ENCODE data around the gene IQCK.

The IQCK gene

GRCh38 chr16:19883296-19883965, 165.4 kb downstream of the IQCK start:
- H3K36me3 ChIP-seq (ENCODE audit: control insufficient read depth, insufficient read depth, low read length), result no peaks in the 10 kb centered on the region
- H3K9me3 ChIP-seq (ENCODE audit: control insufficient read depth, low read length), result no peaks in the 10 kb centered on the region
- H3K4me3 ChIP-seq (ENCODE audit: low read depth, low read length), result peak overlapping the region; percentile 79
- no peaks in the 10 kb centered on the region for H3K4me1 ChIP-seq
- no peak overlapping the region for H3K9ac ChIP-seq
- peaks cover 45% of the 10 kb centered on the region for H3K79me2 ChIP-seq
- peak overlapping the region; percentile 73 for H3K27ac ChIP-seq
- TF ChIP-seq CTCF (IDR thresholded peaks at IDR 0.05), result no peak
- H3K4me2 ChIP-seq (ENCODE audit: low read length), result peak overlapping the region; percentile 63
- no peaks in the 10 kb centered on the region for H3K27me3 ChIP-seq (ENCODE audit: control insufficient read depth, insufficient read depth, low read length)
- peak overlapping the region; percentile 83 for H2AFZ ChIP-seq

GRCh38 chr16:19883966-19884485, 166.0 kb downstream of the IQCK start:
- Histone ChIP-seq H3K4me2 (ENCODE audit: low read length) (peak overlapping the region; percentile 63), H3K79me2 (peaks cover 39% of the 10 kb centered on the region), H2AFZ (peak overlapping the region; percentile 83), H3K27me3 (ENCODE audit: control insufficient read depth, insufficient read depth, low read length) (no peaks in the 10 kb centered on the region), H3K27ac (peak overlapping the region; percentile 73), H3K4me1 (no peaks in the 10 kb centered on the region), H3K9ac (no peak overlapping the region), H3K36me3 (ENCODE audit: control insufficient read depth, insufficient read depth, low read length) (no peaks in the 10 kb centered on the region), H3K4me3 (ENCODE audit: low read depth, low read length) (peak overlapping the region; percentile 79), H3K9me3 (ENCODE audit: control insufficient read depth, low read length) (no peaks in the 10 kb centered on the region)
- TF ChIP-seq CTCF (IDR thresholded peaks at IDR 0.05), result no peak

GRCh38 chr16:19884611-19885450, 166.8 kb downstream of the IQCK start, which contains the start of gene GPRC5B:
Gene GPRC5B, minus strand, starts transcription at chr16:19884848. Its CDS starts 12,003 bp downstream, at chr16:19872845.
- H3K4me2 ChIP-seq (ENCODE audit: low read length), result peak within 1 kb of the TSS; percentile 65
- H3K4me3 ChIP-seq (ENCODE audit: low read depth, low read length), result peak within 1 kb of the TSS; percentile 79
- no peaks in the 10 kb centered on the region for H3K36me3 ChIP-seq (ENCODE audit: control insufficient read depth, insufficient read depth, low read length)
- H2AFZ ChIP-seq, result peak within 1 kb of the TSS; percentile 84
- no peaks in the 10 kb centered on the region for H3K4me1 ChIP-seq
- TF ChIP-seq CTCF (IDR thresholded peaks at IDR 0.05), result no peak
- no peaks in the 10 kb centered on the region for H3K9me3 ChIP-seq (ENCODE audit: control insufficient read depth, low read length)
- H3K27me3 ChIP-seq (ENCODE audit: control insufficient read depth, insufficient read depth, low read length), result no peaks in the 10 kb centered on the region
- peak within 1 kb of the TSS; percentile 73 for H3K27ac ChIP-seq
- peaks cover 32% of the 10 kb centered on the region for H3K79me2 ChIP-seq
- H3K9ac ChIP-seq, result no peak within 1 kb of the TSS

- no peak overlapping the region for H3K9ac ChIP-seq
- no peaks in the 10 kb centered on the region for H3K4me1 ChIP-seq
- H3K27me3 ChIP-seq (ENCODE audit: control insufficient read depth, insufficient read depth, low read length), result no peaks in the 10 kb centered on the region
- no peak overlapping the region for H3K27ac ChIP-seq
- peak overlapping the region; percentile 58 for H3K4me3 ChIP-seq (ENCODE audit: low read depth, low read length)
- H3K9me3 ChIP-seq (ENCODE audit: control insufficient read depth, low read length), result no peaks in the 10 kb centered on the region
- peaks cover 31% of the 10 kb centered on the region for H3K79me2 ChIP-seq
- H3K36me3 ChIP-seq (ENCODE audit: control insufficient read depth, insufficient read depth, low read length), result no peaks in the 10 kb centered on the region
- H2AFZ ChIP-seq, result peak overlapping the region; percentile 84
- no peak for TF ChIP-seq CTCF (IDR thresholded peaks at IDR 0.05)
- peak overlapping the region; percentile 65 for H3K4me2 ChIP-seq (ENCODE audit: low read length)
Measured at GRCh38 chr16:19885451-19886072, 167.5 kb downstream of the IQCK start.
